Urothelium cell line (cell line): ENCODE measurements around the gene CREBZF.

Source experiments
- DNase-seq: peaks from one replicate; pipeline ENCODE4 v3.0.0; 2011; ENCODE audit warnings: low spot score, mixed read lengths
- FAIRE-seq: peaks from 2 replicates; lab custom pipeline; 2011; peaks lifted over from hg19 to GRCh38; lab: Jason Lieb, UNC

Gene CREBZF

GRCh38 chr11:85664615-85665481, at the start of gene CREBZF:
Gene CREBZF, minus strand, starts transcription at chr11:85665129. Its CDS starts 254 bp downstream, at chr11:85664875.
- DNase-seq (peak; percentile 94), FAIRE-seq (no peak)

- DNase-seq (no peak), FAIRE-seq (no peak)
Measured at GRCh38 chr11:85712953-85713352, 48.0 kb upstream of the CREBZF start.

- DNase-seq (no peak), FAIRE-seq (no peak)
Measured at GRCh38 chr11:85710917-85711316, 46.0 kb upstream of the CREBZF start.

GRCh38 chr11:85709941-85710702, 45.2 kb upstream of the CREBZF start:
- DNase-seq (no peak), FAIRE-seq (no peak)

GRCh38 chr11:85705800-85706199, 40.9 kb upstream of the CREBZF start:
- no peak for DNase-seq
- no peak for FAIRE-seq

GRCh38 chr11:85704967-85705366, 40.0 kb upstream of the CREBZF start:
- DNase-seq (no peak), FAIRE-seq (no peak)

- DNase-seq (no peak), FAIRE-seq (no peak)
Measured at GRCh38 chr11:85699957-85700741, 35.2 kb upstream of the CREBZF start.

GRCh38 chr11:85698195-85698594, 33.3 kb upstream of the CREBZF start:
- DNase-seq (no peak), FAIRE-seq (no peak)

- DNase-seq (no peak), FAIRE-seq (no peak)
Measured at GRCh38 chr11:85697747-85698146, 32.8 kb upstream of the CREBZF start.

- no peak for FAIRE-seq
Measured at GRCh38 chr11:85695546-85695945, 30.6 kb upstream of the CREBZF start.

GRCh38 chr11:85694385-85694980, 29.6 kb upstream of the CREBZF start:
- DNase-seq (peak; percentile 14), FAIRE-seq (no peak)

More at GRCh38 chr11:85695546-85695945, 30.6 kb upstream of the CREBZF start:
- DNase-seq, result no peak

GRCh38 chr11:85685820-85686459, 21.0 kb upstream of the CREBZF start, which contains the start of gene CCDC89:
Gene CCDC89, minus strand, starts transcription at chr11:85686195. Its CDS starts 65 bp downstream, at chr11:85686130.
- DNase-seq (no peak), FAIRE-seq (no peak)

- DNase-seq, result no peak
- FAIRE-seq, result no peak
Measured at GRCh38 chr11:85685125-85685819, 20.3 kb upstream of the CREBZF start.

- DNase-seq (peak; percentile 89), FAIRE-seq (peak; percentile 74)
Measured at GRCh38 chr11:85682330-85683305, 17.7 kb upstream of the CREBZF start.

- no peak for DNase-seq
- no peak for FAIRE-seq
Measured at GRCh38 chr11:85680897-85681296, 16.0 kb upstream of the CREBZF start.

- no peak for FAIRE-seq
Measured at GRCh38 chr11:85679576-85679975, 14.6 kb upstream of the CREBZF start.

GRCh38 chr11:85673393-85673792, 8.5 kb upstream of the CREBZF start:
- DNase-seq (no peak), FAIRE-seq (no peak)

More at GRCh38 chr11:85679576-85679975, 14.6 kb upstream of the CREBZF start:
- DNase-seq, result no peak
